Transverse colon (tissue), 4 donors: ENCODE measurements around the gene CCDC6. TPM values are rescaled to one million over a fixed set of nuclear protein-coding genes. Genes with fewer than 3 reads are reported as not detected.

ENCODE experiments used
- DNase-seq: peaks from one replicate; pipeline ENCODE4 v3.0.0-alpha.2; 2019
- H3K27ac ChIP-seq, 4 donors: fragments of 200-600 bp; sonication (generic); 2 replicates each; pipeline ENCODE4 v1.5.1; 2016 to 2018; ENCODE audit warnings: inconsistent platforms in 4 of 4
- H3K27me3 ChIP-seq: fragments of 200-600 bp; sonication (generic); 2 replicates; pipeline ENCODE4 v1.5.1; 2017; ENCODE audit warnings: inconsistent platforms
- H3K36me3 ChIP-seq, 4 donors: fragments of 200-600 bp; sonication (generic); 2 replicates each; pipeline ENCODE4 v1.5.1; 2017 to 2019; ENCODE audit warnings: inconsistent platforms in 4 of 4
- H3K4me1 ChIP-seq, 4 donors: fragments of 200-600 bp; sonication (generic); 2 replicates each; pipeline ENCODE4 v1.5.1; 2017 to 2020; ENCODE audit warnings: inconsistent platforms in 4 of 4
- H3K4me3 ChIP-seq, 4 donors: fragments of 200-600 bp; sonication (generic); 1 replicate in 1 of 4; 2 replicates in 3 of 4; pipeline versions ENCODE4 v1.5.1 to v1.6.1; 2017 to 2019; ENCODE audit warnings: inconsistent platforms in 4 of 4
- H3K9me3 ChIP-seq, 2 donors: fragments of 200-600 bp; sonication (generic); 2 replicates each; pipeline ENCODE4 v1.5.1; 2017 to 2019; ENCODE audit warnings: inconsistent platforms in 2 of 2
- CTCF ChIP-seq, 5 experiments: fragments of 200-600 bp in 3 of 5; fragments of 450-650 bp in 2 of 5; sonication (generic) in 3 of 5; IDR thresholded peaks; 1 replicate in 2 of 5; 2 replicates in 3 of 5; pipeline ENCODE4 v1.5.1; 2016 to 2017; ENCODE audit warnings: antibody characterized with exemption in 5 of 5, inconsistent platforms in 3 of 5, mild to moderate bottlenecking in 2 of 5, moderate library complexity in 1 of 5
- EP300 ChIP-seq: sonication (generic); formaldehyde crosslinking; IDR thresholded peaks from one replicate; pipeline ENCODE4 v1.6.1; 2017; ENCODE audit warnings: antibody characterized with exemption, low read depth
- POLR2A ChIP-seq: fragments of 450-650 bp; IDR thresholded peaks from one replicate; pipeline ENCODE4 v1.6.1; 2016; ENCODE audit warnings: antibody characterized with exemption, mild to moderate bottlenecking, moderate library complexity
- POLR2AphosphoS5 ChIP-seq, 3 donors: sonication (generic); formaldehyde crosslinking; IDR thresholded peaks; one replicate each; pipeline ENCODE4 v1.6.1; 2016; ENCODE audit warnings: antibody characterized with exemption in 3 of 3
- WGBS, 2 donors: methylation state at CpG; one replicate each; pipeline ENCODE4 v1.1.5; 2018; ENCODE audit warnings: low coverage in 1 of 2; 5-methylcytosine and 5-hydroxymethylcytosine counted together
- in situ Hi-C, 4 donors: fragments of 200-750 bp; cut with MboI; loops; one replicate each; pipeline versions ENCODE4 v1.15.0 to v1.15.1; 2017; ENCODE audit warnings: low sequenced_read_pairs in 3 of 4, low pct_ligation_motif_present in 1 of 4, low pct_unique_long_range_greater_than_20kb in 1 of 4
- intact Hi-C: fragments of 100-400 bp; cut with DNase I; formaldehyde crosslinking; loops from one replicate; pipeline ENCODE4 v1.15.1; 2023; ENCODE audit warnings: low total_unique reads
- total RNA-seq, 4 donors: library from RNA; depleted of rRNA; stranded (reverse); fragments of >200 nt; gene quantifications; one replicate each; pipeline ENCODE4 v1.1.0, GENCODE V29; 2016

The CCDC6 gene
- total RNA-seq, 4 donors from 2014 or later, result 26.2 to 56.7 (median 49.5) TPM

- Histone ChIP-seq H3K27ac (no peak overlapping the region), H3K4me3 (no peak overlapping the region), H3K36me3 (peaks cover 0 to 19% (median 8%) of the 10 kb centered on the region in 4 donors), H3K27me3 (no peaks in the 10 kb centered on the region), H3K9me3 (no peaks in the 10 kb centered on the region), H3K4me1 (peaks cover 0 to 24% (median 10%) of the 10 kb centered on the region in 4 donors)
- in situ Hi-C loops (loop anchor here in 2 of 4 donors (25.0 kb wide), 1 partner anchor 189 kb away; no protein-coding TSS in a partner anchor), intact Hi-C loops (no loop called here)
- 70 to 86% methylated on average over 3 to 7 of the region's 7 CpGs for WGBS, 2 donors
- TF ChIP-seq POLR2A (no peak), EP300 (no peak), CTCF (IDR thresholded peaks at IDR 0.05) (no peak), POLR2AphosphoS5 (IDR thresholded peaks at IDR 0.05) (no peak)
- DNase-seq, result no peak
These were observed 58.5 kb downstream of the CCDC6 start for GRCh38 chr10:59847888-59848287.

GRCh38 chr10:59847326-59847725 lies 59.0 kb downstream of the CCDC6 start:
- in situ Hi-C loops (loop anchor here in 2 of 4 donors (25.0 kb wide), 1 partner anchor 190 kb away; no protein-coding TSS in a partner anchor), intact Hi-C loops (no loop called here)
- H3K27ac ChIP-seq, result no peak overlapping the region
- no peaks in the 10 kb centered on the region for H3K27me3 ChIP-seq
- DNase-seq, result no peak
- peaks cover 0 to 18% (median 10%) of the 10 kb centered on the region in 4 donors for H3K4me1 ChIP-seq
- peaks cover 0 to 19% (median 8%) of the 10 kb centered on the region in 4 donors for H3K36me3 ChIP-seq
- H3K4me3 ChIP-seq, result no peak overlapping the region
- no peaks in the 10 kb centered on the region for H3K9me3 ChIP-seq
- TF ChIP-seq POLR2AphosphoS5 (IDR thresholded peaks at IDR 0.05) (no peak), POLR2A (no peak), EP300 (no peak), CTCF (IDR thresholded peaks at IDR 0.05) (no peak)
- 85% methylated on average over 2 of the region's 2 CpGs; no CpG with 5 or more reads in 1 of the 2 donors for WGBS, 2 donors

GRCh38 chr10:59844436-59844835 lies 61.9 kb downstream of the CCDC6 start:
- Histone ChIP-seq H3K27me3 (no peaks in the 10 kb centered on the region), H3K4me3 (no peak overlapping the region), H3K4me1 (peaks cover 0 to 16% (median 10%) of the 10 kb centered on the region in 4 donors), H3K9me3 (no peaks in the 10 kb centered on the region), H3K36me3 (peaks cover 0 to 19% (median 3%) of the 10 kb centered on the region in 4 donors), H3K27ac (peak overlapping the region in 2 of 4 donors; percentile 2 to 40)
- TF ChIP-seq CTCF (IDR thresholded peaks at IDR 0.05), result no peak
- TF ChIP-seq EP300, result no peak
- no peak for TF ChIP-seq POLR2A
- no peak for TF ChIP-seq POLR2AphosphoS5 (IDR thresholded peaks at IDR 0.05)
- 62 to 72% methylated on average over 2 to 3 of the region's 3 CpGs for WGBS, 2 donors
- no peak for DNase-seq
- intact Hi-C loops, result no loop called here
- in situ Hi-C loops, result loop anchor here in 2 of 4 donors (25.0 kb wide), 1 partner anchor 193 kb away; no protein-coding TSS in a partner anchor

GRCh38 chr10:59843748-59844147 lies 62.6 kb downstream of the CCDC6 start:
- intact Hi-C loops, result no loop called here
- H3K27me3 ChIP-seq, result no peaks in the 10 kb centered on the region
- in situ Hi-C loops, result loop anchor here in 2 of 4 donors (25.0 kb wide), 1 partner anchor 194 kb away; no protein-coding TSS in a partner anchor
- H3K4me3 ChIP-seq, result no peak overlapping the region
- WGBS, 2 donors, result 37 to 46% methylated on average over 2 of the region's 2 CpGs
- peak overlapping the region in 2 of 4 donors; percentile 2 to 40 for H3K27ac ChIP-seq
- H3K9me3 ChIP-seq, result no peaks in the 10 kb centered on the region
- H3K4me1 ChIP-seq, result peaks cover 0 to 16% (median 10%) of the 10 kb centered on the region in 4 donors
- no peak for DNase-seq
- peaks cover 0 to 14% (median 3%) of the 10 kb centered on the region in 4 donors for H3K36me3 ChIP-seq
- TF ChIP-seq POLR2AphosphoS5 (IDR thresholded peaks at IDR 0.05) (no peak), CTCF (IDR thresholded peaks at IDR 0.05) (no peak), POLR2A (no peak), EP300 (no peak)
